ENCODE results near the gene CORO2B.

DNA sequence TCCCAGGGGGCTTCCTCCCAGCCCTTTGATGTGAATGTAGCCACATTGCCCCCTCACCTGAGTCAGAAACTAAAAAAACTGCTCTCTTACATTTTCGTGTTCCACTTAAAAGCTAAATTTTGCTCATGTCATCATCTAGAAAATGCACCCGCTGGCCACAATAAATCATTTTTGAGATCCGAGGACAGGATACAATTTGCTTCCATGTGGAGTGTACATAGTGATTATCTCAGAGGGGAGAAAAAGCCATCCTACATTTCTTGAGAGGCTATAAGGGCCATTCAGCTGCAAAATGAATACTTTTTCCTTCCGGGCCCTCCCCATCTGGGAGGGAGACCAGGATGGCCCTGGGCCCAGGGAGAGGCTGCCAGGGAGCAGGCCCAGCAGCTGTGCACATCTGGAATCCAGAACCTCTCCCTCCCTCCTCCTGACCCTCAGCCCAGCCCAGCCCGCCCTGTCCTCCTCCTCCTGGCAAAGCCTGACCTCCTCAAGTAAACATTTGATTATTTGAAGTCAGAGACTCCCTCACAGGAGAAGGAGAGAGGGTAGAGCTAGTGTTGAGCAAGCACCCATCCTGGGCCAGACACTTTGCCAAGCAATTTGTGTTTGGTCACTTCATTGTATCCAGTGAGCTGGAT lies 59.1 kb downstream of the CORO2B start:
- TF ChIP-seq ZC3H10 (CRISPR knock-in tag; IDR thresholded peaks at IDR 0.05): no peak
- TF ChIP-seq BACH2 (CRISPR knock-in tag; IDR thresholded peaks at IDR 0.05; ENCODE audit: borderline replicate concordance): no peak

Measured in SK-N-SH treated with all-trans-retinoic acid at 6 μM for 48 hours (cell line).